KMS-11 (cell line): ENCODE measurements around the gene RASGRF2.

Experiments used
- H2AFZ ChIP-seq: fragments of 200-600 bp; sonication (generic); 2 replicates; pipeline ENCODE4 v1.6.1; 2016; ENCODE audit warnings: antibody characterized with exemption, mixed run types, low read depth
- H3K27ac ChIP-seq: fragments of 200-600 bp; sonication (generic); 2 replicates; pipeline ENCODE4 v1.6.1; 2016; ENCODE audit warnings: mild to moderate bottlenecking, mixed run types
- H3K27me3 ChIP-seq: fragments of 200-600 bp; sonication (generic); 2 replicates; pipeline ENCODE4 v1.6.1; 2017; ENCODE audit warnings: mild to moderate bottlenecking, low read depth, mixed run types, moderate library complexity; ENCODE audit not compliant: insufficient read depth
- H3K36me3 ChIP-seq: fragments of 200-600 bp; sonication (generic); 2 replicates; pipeline ENCODE4 v1.6.1; 2017; ENCODE audit warnings: mild to moderate bottlenecking, mixed run types; ENCODE audit not compliant: insufficient read depth
- H3K4me1 ChIP-seq: fragments of 200-600 bp; sonication (generic); 2 replicates; pipeline ENCODE4 v1.6.1; 2016; ENCODE audit warnings: mild to moderate bottlenecking, low read depth, mixed run types; ENCODE audit not compliant: poor library complexity, severe bottlenecking
- H3K4me2 ChIP-seq: fragments of 200-600 bp; sonication (generic); 2 replicates; pipeline ENCODE4 v1.7.0; 2016; ENCODE audit warnings: mild to moderate bottlenecking, mixed run types
- H3K4me3 ChIP-seq: fragments of 200-600 bp; sonication (generic); IDR thresholded peaks from 2 replicates; pipeline ENCODE4 v1.6.1; 2017; ENCODE audit warnings: low read depth, low read length, mixed read lengths; ENCODE audit not compliant: insufficient read depth
- H3K79me2 ChIP-seq: fragments of 200-600 bp; sonication (generic); 2 replicates; pipeline ENCODE4 v1.6.1; 2016; ENCODE audit warnings: low read depth, mixed run types; ENCODE audit not compliant: insufficient read depth
- H3K9ac ChIP-seq: fragments of 200-600 bp; sonication (generic); 2 replicates; pipeline ENCODE4 v1.6.1; 2016; ENCODE audit warnings: mild to moderate bottlenecking, mixed run types
- H4K20me1 ChIP-seq: fragments of 200-600 bp; sonication (generic); 2 replicates; pipeline ENCODE4 v1.6.1; 2016; ENCODE audit warnings: mild to moderate bottlenecking, mixed run types; ENCODE audit not compliant: insufficient read depth
- CTCF ChIP-seq: fragments of 200-600 bp; sonication (generic); conservative IDR thresholded peaks from 2 replicates; pipeline ENCODE4 v1.6.1; 2017; ENCODE audit warnings: low read depth, mild to moderate bottlenecking, antibody characterized with exemption, low read length, moderate library complexity, mixed read lengths

RASGRF2 gene

GRCh38 chr5:81179959-81180358 is 219.8 kb downstream of the RASGRF2 start:
- H4K20me1 ChIP-seq = no peaks in the 10 kb centered on the region
- TF ChIP-seq CTCF = no peak
- H3K4me3 ChIP-seq = no peak overlapping the region
- H3K4me1 ChIP-seq = no peaks in the 10 kb centered on the region
- no peak overlapping the region for H3K9ac ChIP-seq
- no peak overlapping the region for H2AFZ ChIP-seq
- no peaks in the 10 kb centered on the region for H3K27me3 ChIP-seq
- no peaks in the 10 kb centered on the region for H3K36me3 ChIP-seq
- H3K79me2 ChIP-seq = no peaks in the 10 kb centered on the region
- no peak overlapping the region for H3K4me2 ChIP-seq
- H3K27ac ChIP-seq = no peak overlapping the region

GRCh38 chr5:81180780-81181460 is 220.8 kb downstream of the RASGRF2 start:
- no peaks in the 10 kb centered on the region for H4K20me1 ChIP-seq
- H3K27me3 ChIP-seq = no peaks in the 10 kb centered on the region
- no peak overlapping the region for H3K4me2 ChIP-seq
- H2AFZ ChIP-seq = no peak overlapping the region
- no peak overlapping the region for H3K4me3 ChIP-seq
- H3K36me3 ChIP-seq = no peaks in the 10 kb centered on the region
- H3K4me1 ChIP-seq = no peaks in the 10 kb centered on the region
- H3K27ac ChIP-seq = no peak overlapping the region
- no peak overlapping the region for H3K9ac ChIP-seq
- TF ChIP-seq CTCF = no peak
- H3K79me2 ChIP-seq = no peaks in the 10 kb centered on the region

- Histone ChIP-seq H2AFZ (no peak overlapping the region), H3K4me3 (no peak overlapping the region), H3K27me3 (no peaks in the 10 kb centered on the region), H4K20me1 (no peaks in the 10 kb centered on the region), H3K79me2 (no peaks in the 10 kb centered on the region), H3K9ac (no peak overlapping the region), H3K4me1 (no peaks in the 10 kb centered on the region), H3K36me3 (no peaks in the 10 kb centered on the region), H3K4me2 (no peak overlapping the region), H3K27ac (no peak overlapping the region)
- no peak for TF ChIP-seq CTCF
Observed at GRCh38 chr5:81181576-81182316, 221.6 kb downstream of the RASGRF2 start.

- Histone ChIP-seq H3K4me2 (no peak overlapping the region), H3K4me1 (no peaks in the 10 kb centered on the region), H2AFZ (no peak overlapping the region), H3K79me2 (no peaks in the 10 kb centered on the region), H3K9ac (no peak overlapping the region), H3K27me3 (no peaks in the 10 kb centered on the region), H4K20me1 (no peaks in the 10 kb centered on the region), H3K4me3 (no peak overlapping the region), H3K36me3 (no peaks in the 10 kb centered on the region), H3K27ac (no peak overlapping the region)
- no peak for TF ChIP-seq CTCF
Observed at GRCh38 chr5:81182396-81183390, 222.5 kb downstream of the RASGRF2 start.
